Fibroblast of skin of right biceps (primary cell): Measurements from ENCODE around the gene DLX1.
"Not testable (repeated sequence)": the region's sequence is repeated elsewhere in the genome, so short reads cannot be mapped to it uniquely, and the experiment has no call there.

Experiments used
- DNase-seq: peaks from one replicate; pipeline ENCODE4 v3.0.0-alpha.2; 2013

The DLX1 gene

DNA sequence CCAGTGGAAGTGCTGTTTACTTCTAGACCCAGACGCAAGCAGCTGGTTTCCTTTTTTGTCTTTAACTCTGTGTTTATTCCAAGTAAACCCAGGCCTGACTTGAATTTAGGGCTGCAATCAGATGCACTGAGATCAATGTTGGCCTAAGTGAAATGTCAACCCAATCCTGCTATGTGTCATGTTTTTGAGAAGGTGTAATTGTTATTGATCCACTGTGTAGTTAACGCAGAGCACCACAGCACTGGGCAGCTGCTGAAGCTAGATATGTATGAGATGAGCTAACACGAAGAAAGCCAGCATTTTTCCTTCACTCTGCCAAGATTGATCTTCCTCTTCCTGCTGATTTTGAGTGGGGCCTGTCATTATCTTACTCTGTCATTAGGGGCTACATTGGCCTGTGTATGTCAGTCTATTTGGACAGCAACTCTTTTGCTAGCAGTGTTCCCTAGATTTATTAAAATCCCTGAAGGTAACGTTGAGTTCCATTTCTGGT, 18.9 kb upstream of the DLX1 start:
- DNase-seq, result no peak

DNA sequence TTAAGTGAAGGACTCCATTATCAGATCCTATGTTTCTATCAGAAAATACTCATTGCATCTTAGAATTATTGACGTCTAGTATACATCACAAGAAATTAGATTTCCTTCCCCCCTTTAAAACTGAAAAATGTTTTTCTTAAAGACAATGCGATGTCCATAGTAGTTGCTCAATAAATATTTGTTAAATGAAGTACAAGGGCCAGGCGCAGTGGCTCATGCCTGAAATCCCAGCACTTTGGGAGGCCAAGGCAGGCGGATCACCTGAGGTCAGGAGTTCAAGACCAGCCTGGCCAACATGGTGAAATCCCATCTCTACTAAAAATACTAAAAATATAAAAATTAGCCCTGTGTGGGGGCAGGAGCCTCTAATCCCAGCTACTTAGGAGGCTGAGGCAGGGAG, 17.4 kb upstream of the DLX1 start:
- not testable (repeated sequence) for DNase-seq

DNA sequence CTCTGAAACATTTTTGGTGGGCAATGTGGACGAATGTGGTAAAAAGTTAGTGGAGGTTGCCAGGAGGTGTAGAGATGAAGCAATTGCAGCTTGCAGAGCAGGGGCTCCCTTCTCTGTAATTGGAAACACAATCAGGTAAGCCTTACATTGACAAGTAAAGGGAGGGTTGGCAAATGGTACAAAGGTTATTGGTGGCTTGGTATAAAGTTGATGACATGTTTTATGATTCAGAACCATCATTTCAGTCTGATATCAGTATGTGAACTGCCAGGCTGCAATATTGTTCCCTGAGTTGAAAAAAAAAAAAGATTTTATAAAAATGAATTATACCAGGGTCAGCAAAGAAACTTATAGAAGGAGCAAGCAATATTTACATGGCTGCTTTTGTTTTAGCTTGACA, 14.4 kb upstream of the DLX1 start:
- no peak for DNase-seq

DNA sequence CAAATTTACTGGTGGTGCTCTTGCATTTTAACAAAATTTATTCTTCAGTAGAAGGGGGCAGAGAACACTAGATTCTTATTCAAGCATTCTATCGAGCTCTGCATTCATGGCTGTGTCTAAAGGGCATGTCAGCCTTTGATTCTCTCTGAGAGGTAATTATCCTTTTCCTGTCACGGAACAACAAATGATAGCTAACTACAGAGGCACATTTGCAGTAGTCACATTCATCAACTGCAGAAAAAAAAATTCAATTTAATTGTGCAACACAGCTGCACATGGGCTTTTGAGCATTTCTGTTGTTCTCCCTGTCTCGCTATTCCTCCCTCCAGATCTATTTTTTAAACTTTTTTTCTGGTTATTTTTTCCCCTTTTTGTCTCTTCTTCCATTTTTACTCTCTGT, 13.0 kb upstream of the DLX1 start:
- DNase-seq, result no peak

DNA sequence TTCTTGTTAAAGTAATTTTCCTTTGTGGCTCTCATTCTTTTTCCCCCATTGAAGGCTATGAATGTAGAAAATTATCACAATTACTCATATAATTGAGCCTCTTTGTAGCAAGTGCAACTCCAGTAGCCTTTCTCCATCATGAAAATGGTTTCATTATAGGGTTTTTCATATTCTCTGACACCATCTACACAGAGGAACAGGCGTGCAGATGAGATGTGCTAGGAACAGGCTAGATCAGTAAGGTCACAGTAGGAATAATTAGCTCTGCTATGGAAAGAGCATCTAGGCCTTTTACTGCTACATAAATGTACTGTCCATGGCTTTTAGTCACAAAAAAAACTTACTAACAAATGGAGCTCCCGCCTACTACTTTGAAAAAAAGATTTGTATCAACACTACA, 12.6 kb upstream of the DLX1 start:
- no peak for DNase-seq

- DNase-seq, result no peak
Observed at GRCh38 chr2:172073518-172073917, 11.8 kb upstream of the DLX1 start.

DNA sequence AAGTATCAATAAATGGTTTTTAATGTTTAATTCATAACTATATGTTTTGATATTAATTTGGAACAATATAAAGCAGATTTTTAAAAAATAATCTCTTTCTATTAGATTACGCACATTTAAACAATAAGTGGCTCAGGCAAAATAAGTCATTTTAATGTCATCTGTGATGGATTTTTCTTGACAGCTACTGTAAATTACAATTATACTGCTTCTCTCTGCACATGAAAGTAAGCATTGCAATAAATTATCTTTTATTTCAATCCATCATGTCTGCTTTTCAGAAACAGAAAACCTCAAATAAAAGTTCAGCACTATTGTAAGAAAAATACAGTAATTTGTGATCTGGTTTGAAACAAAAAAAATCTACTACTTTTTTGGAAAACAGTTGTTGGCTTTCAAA, 11.1 kb upstream of the DLX1 start:
- no peak for DNase-seq

DNA sequence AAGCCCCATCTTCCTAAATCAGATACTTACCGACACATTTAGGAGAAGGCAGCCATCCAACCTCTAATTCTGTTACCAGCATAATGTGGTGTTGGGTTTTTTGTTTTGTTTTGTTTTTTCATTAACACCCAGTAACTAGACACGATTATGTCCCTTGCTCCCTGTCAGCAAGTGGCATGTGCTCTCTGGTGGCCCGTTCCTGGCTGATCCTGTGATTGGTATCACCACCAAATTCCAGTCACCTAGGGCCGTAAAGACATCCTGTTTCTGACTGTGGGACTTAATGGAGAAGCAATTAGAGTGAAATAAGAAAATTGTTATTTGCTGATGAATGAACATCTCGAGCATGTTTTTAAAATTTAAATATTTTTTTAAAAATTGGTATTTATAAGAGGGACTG, 5.9 kb upstream of the DLX1 start:
- no peak for DNase-seq

DNA sequence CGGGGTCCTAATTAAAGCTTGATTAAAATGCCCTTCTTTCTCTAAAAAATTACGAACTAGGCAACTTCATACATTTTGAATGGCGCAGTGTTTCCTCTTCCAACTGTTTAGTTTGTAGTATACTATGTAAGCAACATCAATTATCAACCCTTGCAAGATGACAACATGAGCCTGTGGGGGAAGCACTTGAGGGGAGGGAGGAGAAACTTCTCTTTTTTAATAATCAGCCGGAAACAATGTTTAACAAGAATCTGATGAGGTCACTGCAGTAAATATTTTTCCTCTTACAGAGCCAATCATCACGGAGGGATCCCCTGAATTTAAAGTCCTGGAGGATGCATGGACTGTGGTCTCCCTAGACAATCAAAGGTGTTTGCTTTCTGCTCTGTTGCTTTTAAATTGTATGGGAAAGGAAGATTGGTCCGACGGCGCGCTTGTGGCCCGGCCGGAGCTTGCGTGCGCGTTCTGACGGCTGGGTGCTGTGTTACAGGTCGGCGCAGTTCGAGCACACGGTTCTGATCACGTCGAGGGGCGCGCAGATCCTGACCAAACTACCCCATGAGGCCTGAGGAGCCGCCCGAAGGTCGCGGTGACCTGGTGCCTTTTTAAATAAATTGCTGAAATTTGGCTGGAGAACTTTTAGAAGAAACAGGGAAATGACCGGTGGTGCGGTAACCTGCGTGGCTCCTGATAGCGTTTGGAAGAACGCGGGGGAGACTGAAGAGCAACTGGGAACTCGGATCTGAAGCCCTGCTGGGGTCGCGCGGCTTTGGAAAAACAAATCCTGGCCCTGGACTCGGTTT, 5.3 kb upstream of the DLX1 start:
- no peak for DNase-seq

DNA sequence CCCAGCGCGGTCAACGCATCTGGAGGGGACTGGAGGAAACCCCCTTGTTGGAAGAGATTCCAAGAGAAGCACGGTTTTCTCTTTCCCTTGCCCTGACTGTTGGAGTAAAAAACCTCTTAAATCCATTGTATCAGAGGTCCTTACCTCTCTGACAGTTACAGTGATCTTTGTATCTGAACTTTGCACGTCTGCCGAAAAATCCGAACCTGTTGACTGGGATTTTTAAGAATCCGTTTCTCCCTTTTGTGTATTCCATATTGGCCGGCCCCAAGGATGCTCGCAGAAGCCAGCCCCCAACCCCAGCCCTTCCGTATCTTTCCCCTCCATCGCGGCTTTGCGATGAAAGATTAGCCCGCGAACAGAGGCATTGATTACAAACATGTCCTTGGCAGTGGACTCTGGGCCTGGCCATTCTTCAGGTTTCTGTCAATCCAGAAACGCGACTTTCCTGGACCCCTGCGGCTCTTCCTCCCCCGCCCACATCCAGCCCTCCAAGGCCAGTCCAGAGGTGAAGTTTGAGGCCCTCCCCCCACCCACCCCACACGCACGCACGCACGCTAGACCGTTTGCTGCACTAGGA, 4.6 kb upstream of the DLX1 start:
- DNase-seq, result no peak

DNA sequence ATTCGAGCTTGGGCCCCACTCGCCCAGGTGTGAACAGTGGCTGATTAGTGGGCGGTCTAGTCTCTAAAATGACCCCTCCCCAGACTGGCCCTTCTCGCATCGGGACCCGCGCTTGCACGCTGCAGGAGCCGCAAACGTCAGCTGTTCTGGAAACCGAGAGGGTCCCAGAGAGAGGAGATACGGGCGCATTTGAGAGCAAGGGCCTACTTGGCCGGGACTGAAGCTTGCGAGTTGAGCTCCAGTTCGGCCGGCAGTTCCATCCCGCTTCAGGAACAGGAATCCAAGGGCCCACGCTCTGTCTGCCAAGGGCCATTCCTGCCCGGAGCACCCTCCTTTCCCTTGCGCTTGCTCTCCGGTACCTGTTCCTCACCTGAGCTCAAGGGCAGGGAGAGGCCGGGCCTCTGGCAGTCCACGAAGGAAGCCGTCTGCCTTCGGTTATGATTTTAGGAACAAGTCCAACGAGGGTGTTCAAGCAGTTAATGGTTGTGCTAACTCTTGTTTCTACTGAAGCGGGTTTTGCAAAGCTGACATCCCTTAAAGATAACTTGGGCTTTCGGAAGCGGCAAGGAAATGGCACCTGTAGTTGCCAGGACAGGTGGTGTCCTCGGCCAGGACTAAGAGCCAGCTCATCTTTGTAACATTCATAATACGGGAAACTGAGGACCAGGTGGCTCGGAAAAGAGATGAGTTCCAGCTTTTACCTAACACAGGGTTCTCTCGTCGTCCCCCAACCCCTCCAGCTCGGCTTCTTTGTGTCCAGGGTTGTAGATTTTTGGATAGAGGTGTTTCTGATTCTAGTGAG, 3.9 kb upstream of the DLX1 start:
- DNase-seq, result no peak

DNA sequence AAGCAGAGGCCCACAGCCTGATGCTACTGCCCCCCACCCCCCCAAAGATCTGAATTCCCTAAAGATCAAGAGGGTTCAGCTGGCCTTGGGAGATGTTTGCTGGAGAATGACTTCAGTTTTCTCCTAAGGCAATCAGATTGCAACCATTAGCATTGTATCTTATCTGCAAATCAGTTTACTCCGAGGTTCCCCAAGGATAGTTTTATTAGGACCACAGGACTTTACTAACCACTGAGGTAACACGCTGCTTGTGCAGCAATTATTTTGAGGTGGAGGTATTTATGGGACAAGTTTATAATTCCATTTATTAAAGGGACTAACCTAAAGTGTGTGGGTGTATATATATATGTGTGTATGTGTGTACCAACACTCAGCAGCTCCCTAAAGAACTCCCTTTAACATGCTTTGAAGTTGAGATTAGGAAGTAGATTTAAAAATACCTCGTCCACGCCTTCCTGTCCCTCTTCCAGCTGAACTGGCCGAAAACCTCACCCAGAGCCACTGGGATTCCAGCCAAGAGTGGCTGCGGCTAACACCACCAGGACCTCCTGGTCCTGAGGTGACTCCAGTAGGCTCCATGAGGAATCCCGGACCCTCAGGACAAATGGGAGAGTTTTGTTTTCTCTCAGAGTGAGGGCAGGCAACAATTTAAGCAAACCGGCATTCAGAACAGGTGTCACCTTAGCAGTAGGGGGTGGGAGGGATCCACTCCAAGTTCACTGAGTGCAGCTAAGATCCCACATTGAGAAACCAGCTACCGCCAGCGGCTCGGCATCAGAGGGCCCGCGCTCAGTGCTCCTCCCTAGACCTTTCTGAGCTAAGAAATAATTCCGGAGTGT, 3.0 kb upstream of the DLX1 start:
- no peak for DNase-seq

DNA sequence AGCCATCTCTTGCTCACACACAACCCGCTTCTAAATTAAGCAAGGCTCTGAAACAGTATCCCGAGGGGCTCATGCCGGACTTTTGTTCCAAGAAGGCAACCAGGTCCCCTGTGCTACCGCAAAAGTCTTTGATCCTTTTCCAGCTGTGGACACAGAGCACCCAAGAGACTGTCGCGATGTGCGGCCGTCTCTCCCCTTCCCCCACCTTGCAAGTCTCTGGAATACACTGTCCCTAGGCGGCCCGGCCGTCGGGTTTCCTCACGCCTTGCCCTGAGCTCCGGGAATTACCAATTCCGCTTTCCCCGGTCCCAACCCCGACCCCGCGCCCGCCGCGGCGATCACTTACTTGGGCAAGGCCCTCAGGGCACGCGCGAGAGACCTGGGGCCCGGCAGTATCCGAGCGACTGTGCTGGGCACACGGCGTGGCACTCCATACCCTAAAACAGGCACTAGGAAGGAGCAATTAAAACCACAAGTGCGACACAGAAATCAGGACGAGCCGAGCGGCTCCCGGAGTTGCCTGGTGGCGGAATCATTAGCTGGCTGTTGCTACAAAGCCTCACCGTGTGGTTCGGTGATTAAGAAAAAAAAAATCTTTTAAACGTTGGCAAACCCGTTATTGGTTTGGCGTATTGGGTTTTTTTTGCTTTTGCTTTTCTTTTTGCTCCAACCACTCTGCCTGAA, 2.2 kb upstream of the DLX1 start:
- DNase-seq, result no peak

DNA sequence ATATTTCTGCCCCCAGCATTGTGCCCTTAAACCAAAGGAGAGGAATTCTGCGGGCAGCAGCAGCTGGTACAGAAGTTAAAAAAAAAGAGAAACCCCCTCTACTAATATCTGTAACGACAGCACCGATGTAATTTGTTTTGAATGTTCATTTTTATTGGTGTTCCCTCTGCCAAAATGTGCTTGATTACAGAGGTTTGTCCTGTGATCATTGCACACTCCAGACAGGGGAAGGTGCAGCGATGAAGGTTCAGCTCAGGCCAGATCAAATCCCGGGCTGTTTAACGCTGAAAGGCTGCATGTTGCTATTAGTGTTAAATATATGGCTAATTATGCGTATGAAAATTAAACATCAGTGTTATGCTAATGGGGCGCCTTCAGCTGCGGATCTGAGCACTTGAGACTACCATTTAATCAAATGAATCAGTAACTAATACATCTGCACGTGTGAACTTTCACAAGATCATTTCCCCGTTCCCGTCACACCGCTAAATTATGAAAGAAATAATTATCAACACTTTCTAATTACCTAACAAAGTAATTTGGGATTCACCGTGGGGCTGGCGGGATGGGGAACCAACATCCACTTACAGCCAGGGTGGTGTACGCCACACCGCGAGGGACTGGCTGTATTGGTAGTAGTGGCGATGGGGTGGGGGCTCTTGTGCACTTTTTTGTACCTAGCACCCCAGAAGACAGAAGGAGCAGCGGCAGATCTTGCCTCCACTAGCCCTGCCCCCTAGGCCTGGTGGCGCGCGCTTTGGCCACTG, 1.5 kb upstream of the DLX1 start:
- DNase-seq, result no peak

- DNase-seq, result no peak
Observed at GRCh38 chr2:172084395-172084644, 987 bp upstream of the DLX1 start.

GRCh38 chr2:172084645-172085459, 455 bp upstream of the DLX1 start:
- peak; percentile 96 for DNase-seq

DNA sequence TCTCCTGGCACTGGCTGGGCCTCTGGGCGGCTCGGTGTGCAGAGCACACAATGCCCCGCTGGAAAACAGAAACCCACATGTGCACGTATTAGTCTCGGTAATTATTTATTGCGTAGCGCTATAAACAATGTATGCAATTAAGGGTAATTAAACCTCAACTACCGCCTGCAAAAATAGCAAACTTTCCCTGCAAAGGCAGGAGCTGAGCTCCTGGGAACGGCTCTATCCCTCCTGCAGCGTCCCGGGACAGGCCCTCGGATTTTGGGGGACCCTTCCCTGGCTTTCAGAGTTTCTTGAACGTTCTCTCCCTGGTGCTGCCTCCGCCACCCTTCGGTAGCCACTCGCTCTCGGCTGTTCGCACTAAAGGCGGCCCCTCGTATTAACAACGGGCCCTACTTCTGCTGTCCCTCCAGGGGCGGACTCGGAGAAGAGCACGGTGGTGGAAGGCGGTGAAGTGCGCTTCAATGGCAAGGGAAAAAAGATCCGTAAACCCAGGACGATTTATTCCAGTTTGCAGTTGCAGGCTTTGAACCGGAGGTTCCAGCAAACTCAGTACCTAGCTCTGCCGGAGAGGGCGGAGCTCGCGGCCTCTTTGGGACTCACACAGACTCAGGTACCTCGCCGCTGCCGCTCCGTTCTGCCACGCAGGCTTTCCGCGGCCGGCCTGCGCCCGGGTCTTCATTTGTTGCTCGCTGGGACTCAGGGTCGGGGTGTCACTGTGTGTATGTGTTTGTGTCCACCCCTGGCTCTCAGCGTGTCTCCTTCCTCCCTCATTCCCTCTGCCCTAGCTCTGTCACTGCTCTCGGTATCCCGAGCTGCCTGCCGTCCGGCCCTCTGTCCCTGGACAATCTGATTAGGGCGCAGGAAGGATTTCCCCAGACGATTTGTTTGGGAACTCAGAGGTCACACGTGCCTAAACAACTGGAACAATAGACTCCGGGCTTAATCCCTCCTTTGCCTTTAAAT, 1.2 kb downstream of the DLX1 start:
- no peak for DNase-seq

- no peak for DNase-seq
Observed at GRCh38 chr2:172087207-172087779, 2.0 kb downstream of the DLX1 start.

GRCh38 chr2:172087780-172088244, 2.5 kb downstream of the DLX1 start:
- DNase-seq, result no peak
